Lower leg skin (tissue), 3 donors: Measurements from ENCODE around the gene WDR27.

Source experiments
- CTCF ChIP-seq, 3 donors: fragments of 450-650 bp; IDR thresholded peaks; one replicate each; pipeline ENCODE4 v1.5.1; 2016; ENCODE audit warnings: antibody characterized with exemption in 3 of 3, mild to moderate bottlenecking in 3 of 3, moderate library complexity in 2 of 3
- POLR2A ChIP-seq, 2 donors: fragments of 450-650 bp; IDR thresholded peaks; one replicate each; pipeline ENCODE4 v1.6.1; 2016 to 2017; ENCODE audit warnings: antibody characterized with exemption in 2 of 2, mild to moderate bottlenecking in 1 of 2, moderate library complexity in 1 of 2

GRCh38 chr6:169479783-169480495 is 221.9 kb downstream of the WDR27 start:
- TF ChIP-seq CTCF (IDR thresholded peaks at IDR 0.05): no peak
- no peak for TF ChIP-seq POLR2A (IDR thresholded peaks at IDR 0.05)
